Thyroid gland (tissue), 4 donors: ENCODE results near the gene DLG2. TPM values are rescaled to one million over a fixed set of nuclear protein-coding genes. Genes with fewer than 3 reads are reported as not detected.

Experiments
- DNase-seq, 2 donors: peaks; one replicate each; pipeline ENCODE4 v3.0.0-alpha.2; 2019
- H3K27ac ChIP-seq, 3 donors: fragments of 200-600 bp; sonication (generic); 1 replicate in 2 of 3; 2 replicates in 1 of 3; pipeline ENCODE4 v1.5.1; 2016 to 2019; ENCODE audit warnings: mild to moderate bottlenecking in 1 of 3, moderate library complexity in 1 of 3
- H3K27me3 ChIP-seq: fragments of 200-600 bp; sonication (generic); one replicate; pipeline ENCODE4 v1.5.1; 2019
- H3K36me3 ChIP-seq, 2 donors: fragments of 200-600 bp; sonication (generic); one replicate each; pipeline ENCODE4 v1.5.1; 2016 to 2019
- H3K4me1 ChIP-seq, 2 donors: fragments of 200-600 bp; sonication (generic); one replicate each; pipeline ENCODE4 v1.5.1; 2017 to 2019
- H3K4me3 ChIP-seq, 3 donors: fragments of 200-600 bp; sonication (generic); replicated peaks in 1 of 3; 1 replicate in 2 of 3; 2 replicates in 1 of 3; pipeline ENCODE4 v1.5.1; 2016; ENCODE audit warnings: mild to moderate bottlenecking in 1 of 3
- H3K9me3 ChIP-seq: fragments of 200-600 bp; sonication (generic); one replicate; pipeline ENCODE4 v1.5.1; 2017
- CTCF ChIP-seq, 6 experiments: fragments of 200-600 bp in 3 of 6; fragments of 450-650 bp in 3 of 6; sonication (generic) in 3 of 6; IDR thresholded peaks; one replicate each; pipeline ENCODE4 v1.5.1; 2016 to 2019; ENCODE audit warnings: antibody characterized with exemption in 6 of 6, mild to moderate bottlenecking in 2 of 6, inconsistent platforms in 1 of 6, moderate library complexity in 1 of 6
- POLR2A ChIP-seq, 2 donors: fragments of 450-650 bp; IDR thresholded peaks; one replicate each; pipeline ENCODE4 v1.6.1; 2017; ENCODE audit warnings: antibody characterized with exemption in 2 of 2, mild to moderate bottlenecking in 2 of 2, moderate library complexity in 1 of 2
- WGBS, 2 donors: methylation state at CpG; one replicate each; pipeline ENCODE4 v1.1.5; 2017; 5-methylcytosine and 5-hydroxymethylcytosine counted together
- intact Hi-C: fragments of 100-400 bp; cut with DNase I; formaldehyde crosslinking; loops from one replicate; pipeline ENCODE4 v1.15.1; 2023
- total RNA-seq, 4 donors: library from RNA; depleted of rRNA; stranded (reverse); fragments of >200 nt; gene quantifications; one replicate each; pipeline ENCODE4 v1.2.3, GENCODE V29; 2016

DLG2 gene
- total RNA-seq, 4 donors from 2014 or later, result 29.4 to 79.4 (median 42.4) TPM

GRCh38 chr11:83791557-83791956 lies 1835.6 kb downstream of the DLG2 start:
- DNase-seq, result no peak
- Histone ChIP-seq H3K4me1 (no peaks in the 10 kb centered on the region), H3K36me3 (no peaks in the 10 kb centered on the region), H3K4me3 (no peak overlapping the region), H3K27me3 (no peaks in the 10 kb centered on the region), H3K27ac (no peak overlapping the region), H3K9me3 (no peaks in the 10 kb centered on the region)
- TF ChIP-seq CTCF (IDR thresholded peaks at IDR 0.05) (no peak), POLR2A (IDR thresholded peaks at IDR 0.05) (no peak)
- intact Hi-C loops, result no loop called here
- WGBS, 2 donors, result 93 to 95% methylated on average over 17 of the region's 17 CpGs

GRCh38 chr11:83785942-83786341 lies 1841.2 kb downstream of the DLG2 start:
- Histone ChIP-seq H3K4me1 (no peaks in the 10 kb centered on the region), H3K27me3 (no peaks in the 10 kb centered on the region), H3K27ac (no peak overlapping the region), H3K9me3 (no peaks in the 10 kb centered on the region), H3K36me3 (no peaks in the 10 kb centered on the region), H3K4me3 (no peak overlapping the region)
- intact Hi-C loops, result no loop called here
- 93 to 96% methylated on average over 2 of the region's 2 CpGs for WGBS, 2 donors
- no peak for TF ChIP-seq CTCF (IDR thresholded peaks at IDR 0.05)
- no peak for TF ChIP-seq POLR2A (IDR thresholded peaks at IDR 0.05)
- no peak for DNase-seq

GRCh38 chr11:83784419-83784818 lies 1842.7 kb downstream of the DLG2 start:
- WGBS, 2 donors, result 92 to 98% methylated on average over 1 of the region's 1 CpG
- Histone ChIP-seq H3K9me3 (no peaks in the 10 kb centered on the region), H3K36me3 (no peaks in the 10 kb centered on the region), H3K4me1 (no peaks in the 10 kb centered on the region), H3K27ac (no peak overlapping the region), H3K4me3 (no peak overlapping the region), H3K27me3 (no peaks in the 10 kb centered on the region)
- intact Hi-C loops, result no loop called here
- DNase-seq, result no peak
- TF ChIP-seq CTCF (IDR thresholded peaks at IDR 0.05) (no peak), POLR2A (IDR thresholded peaks at IDR 0.05) (no peak)

- DNase-seq, result no peak
- no peaks in the 10 kb centered on the region for H3K9me3 ChIP-seq
- H3K4me1 ChIP-seq, result no peaks in the 10 kb centered on the region
- no peaks in the 10 kb centered on the region for H3K36me3 ChIP-seq
- H3K27ac ChIP-seq, result no peak overlapping the region
- TF ChIP-seq CTCF (IDR thresholded peaks at IDR 0.05) (no peak), POLR2A (IDR thresholded peaks at IDR 0.05) (no peak)
- intact Hi-C loops, result no loop called here
- H3K27me3 ChIP-seq, result no peaks in the 10 kb centered on the region
- no peak overlapping the region for H3K4me3 ChIP-seq
- WGBS, 2 donors, result 59 to 71% methylated on average over 1 of the region's 1 CpG
These were observed 1844.8 kb downstream of the DLG2 start for GRCh38 chr11:83782329-83782728.

GRCh38 chr11:83779876-83780275 lies 1847.3 kb downstream of the DLG2 start:
- WGBS, 2 donors, result 94 to 97% methylated on average over 4 of the region's 4 CpGs
- no peaks in the 10 kb centered on the region for H3K27me3 ChIP-seq
- no peaks in the 10 kb centered on the region for H3K4me1 ChIP-seq
- no peak overlapping the region for H3K27ac ChIP-seq
- H3K36me3 ChIP-seq, result no peaks in the 10 kb centered on the region
- no peak for DNase-seq
- H3K4me3 ChIP-seq, result no peak overlapping the region
- TF ChIP-seq CTCF (IDR thresholded peaks at IDR 0.05), result no peak
- TF ChIP-seq POLR2A (IDR thresholded peaks at IDR 0.05), result no peak
- H3K9me3 ChIP-seq, result no peaks in the 10 kb centered on the region
- intact Hi-C loops, result no loop called here
